HG03108 (cell line): ENCODE data around the gene MTM1.

Source experiments
- ATAC-seq: cut with Tn5 transposase; IDR thresholded peaks from one replicate; pipeline ENCODE4 v1.9.1; 2021; ENCODE audit warnings: moderate library complexity; ENCODE audit not compliant: unreplicated experiment

MTM1 gene

GRCh38 chrX:150548251-150548650 is 20.2 kb upstream of the MTM1 start:
- ATAC-seq = no peak

- ATAC-seq = no peak
Measured at GRCh38 chrX:150548684-150549083, 19.7 kb upstream of the MTM1 start.

DNA sequence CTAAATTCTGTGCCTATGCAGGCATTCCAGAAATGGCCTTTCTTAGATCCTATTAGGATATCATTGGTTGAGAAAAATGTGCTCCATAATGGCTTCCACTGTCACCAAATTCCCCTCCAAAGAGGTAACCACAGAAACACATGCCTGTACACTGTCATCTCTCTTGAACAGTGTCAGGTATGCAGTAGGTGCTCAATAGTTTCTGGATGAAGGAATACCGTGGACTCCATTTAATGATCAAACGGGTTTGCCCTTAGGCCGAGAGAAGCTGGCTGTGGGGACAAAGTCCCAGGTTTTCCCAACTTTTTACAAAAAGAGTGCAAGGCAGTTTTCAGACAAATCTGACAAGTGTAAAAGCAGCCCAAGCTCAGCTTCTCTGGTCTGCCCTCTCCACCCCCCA is 16.5 kb upstream of the MTM1 start:
- ATAC-seq = no peak

- ATAC-seq = no peak
Measured at GRCh38 chrX:150558424-150558823, 10.0 kb upstream of the MTM1 start.

GRCh38 chrX:150564838-150565237 is 3.6 kb upstream of the MTM1 start:
- ATAC-seq = no peak

DNA sequence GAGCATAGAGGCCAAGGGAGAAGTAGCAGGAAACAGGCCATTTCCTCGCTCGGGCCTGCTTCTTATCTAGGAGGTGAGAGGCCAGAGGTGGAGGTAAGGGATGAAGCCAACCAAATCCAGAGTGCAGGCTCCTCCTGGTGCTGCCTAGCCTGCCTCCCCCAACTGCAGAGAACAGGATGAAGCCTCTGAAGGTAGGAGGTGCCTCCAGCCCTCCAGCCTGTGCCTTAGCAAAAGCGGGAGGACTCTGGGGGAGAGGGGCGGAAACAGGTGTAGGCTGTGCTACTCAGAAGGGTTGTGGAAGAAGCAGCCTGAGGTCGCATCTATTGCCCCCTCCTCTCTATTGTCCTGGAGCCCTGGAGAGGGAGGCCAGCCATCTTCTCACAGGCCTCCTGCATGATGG is 2.9 kb upstream of the MTM1 start:
- ATAC-seq = no peak

DNA sequence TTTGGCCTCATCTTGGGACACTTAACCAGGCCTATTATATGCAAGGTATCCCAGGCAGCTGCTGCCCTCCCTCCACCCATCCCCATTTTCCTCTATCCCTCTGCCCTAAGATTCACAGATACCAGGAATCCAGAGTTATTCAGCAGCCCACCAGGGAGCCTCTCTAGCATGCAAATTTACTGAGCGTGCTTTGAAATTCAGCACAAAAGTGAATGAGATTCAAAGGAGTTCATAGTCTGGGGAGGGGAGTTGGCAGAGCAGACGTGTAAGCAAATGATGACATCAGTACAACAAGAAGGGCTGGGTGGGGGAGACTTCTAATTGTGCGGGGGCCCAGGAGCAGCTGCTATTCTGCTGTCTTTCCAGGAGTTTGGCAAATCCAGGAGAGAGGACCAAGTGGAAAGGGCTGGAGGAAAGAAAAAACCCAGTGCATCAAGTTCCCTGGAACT is 1.7 kb upstream of the MTM1 start:
- ATAC-seq = no peak

- no peak for ATAC-seq
Measured at GRCh38 chrX:150567645-150568319, 639 bp upstream of the MTM1 start.

GRCh38 chrX:150569155-150569477 is 695 bp downstream of the MTM1 start:
- peak; percentile 11 for ATAC-seq

GRCh38 chrX:150570512-150570911 is 2.1 kb downstream of the MTM1 start:
- peak; percentile 17 for ATAC-seq

GRCh38 chrX:150572206-150572605 is 3.8 kb downstream of the MTM1 start:
- ATAC-seq = no peak

DNA sequence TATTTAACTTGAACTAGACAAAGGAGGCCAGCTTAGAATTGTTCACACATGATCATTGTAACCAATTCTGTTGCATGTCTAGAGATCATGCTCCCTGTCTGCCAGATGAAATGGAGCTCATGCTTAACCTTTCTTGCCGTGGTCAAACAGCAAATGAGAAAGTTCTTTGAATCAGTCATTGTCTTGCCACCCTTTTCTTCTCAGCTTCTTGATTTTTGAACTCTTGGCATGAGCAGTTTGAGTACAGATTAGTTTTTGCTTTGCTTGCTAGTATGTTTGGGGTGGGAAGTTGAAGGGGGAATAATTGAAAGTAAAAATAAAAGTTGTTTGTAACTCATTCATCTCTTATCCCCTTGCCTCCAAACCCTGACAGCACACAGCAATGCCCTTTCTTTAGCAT is 4.7 kb downstream of the MTM1 start:
- no peak for ATAC-seq

GRCh38 chrX:150573702-150574101 is 5.3 kb downstream of the MTM1 start:
- ATAC-seq = peak; percentile 31

- peak; percentile 57 for ATAC-seq
Measured at GRCh38 chrX:150574559-150575418, 6.4 kb downstream of the MTM1 start.

- ATAC-seq = no peak
Measured at GRCh38 chrX:150575419-150575814, 7.0 kb downstream of the MTM1 start.

- no peak for ATAC-seq
Measured at GRCh38 chrX:150577174-150577573, 8.8 kb downstream of the MTM1 start.

- ATAC-seq = no peak
Measured at GRCh38 chrX:150581093-150581775, 12.8 kb downstream of the MTM1 start.

- no peak for ATAC-seq
Measured at GRCh38 chrX:150582338-150582948, 14.0 kb downstream of the MTM1 start.

DNA sequence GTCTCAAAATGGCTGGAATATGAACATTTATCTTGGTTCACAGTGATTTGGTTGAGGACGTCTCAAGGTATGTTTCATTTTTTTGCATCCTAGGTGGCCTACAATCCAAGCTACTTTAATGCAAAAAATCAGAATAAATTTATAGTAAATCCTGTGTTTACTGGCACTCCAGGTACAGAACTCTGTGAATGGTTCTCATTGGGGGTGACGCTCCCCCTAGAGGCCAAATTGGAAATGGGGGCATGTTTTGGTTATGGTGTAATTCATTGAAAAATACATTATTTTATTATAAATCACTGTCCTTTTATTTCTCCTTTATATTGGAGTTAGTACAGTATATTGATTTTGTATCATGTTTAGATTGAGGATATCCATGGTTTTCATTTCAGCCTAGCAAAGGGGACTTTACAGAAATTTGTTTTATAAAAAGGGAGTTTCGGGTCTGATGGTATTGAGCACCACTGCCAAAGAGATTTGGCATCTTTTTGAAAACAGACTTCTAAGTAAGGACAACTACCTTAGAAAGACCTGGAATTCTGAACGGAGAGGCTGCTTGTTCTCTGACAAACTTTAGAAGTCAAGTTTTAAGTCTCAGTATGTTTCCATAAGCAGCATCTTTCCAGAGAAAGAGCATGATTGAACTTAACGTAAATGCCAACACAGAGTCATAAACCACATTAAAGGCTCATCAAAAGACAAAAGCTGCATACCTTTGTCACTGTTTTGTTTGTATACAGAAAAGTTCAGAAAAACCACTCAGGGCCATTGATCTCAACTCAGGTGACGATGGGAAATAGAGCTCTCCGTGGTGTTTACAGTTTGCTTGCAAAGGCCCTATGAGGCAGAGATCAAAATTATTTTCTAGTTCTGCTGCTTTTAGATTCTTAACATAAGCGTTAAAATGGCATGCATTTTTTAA is 19.4 kb downstream of the MTM1 start:
- ATAC-seq = no peak

DNA sequence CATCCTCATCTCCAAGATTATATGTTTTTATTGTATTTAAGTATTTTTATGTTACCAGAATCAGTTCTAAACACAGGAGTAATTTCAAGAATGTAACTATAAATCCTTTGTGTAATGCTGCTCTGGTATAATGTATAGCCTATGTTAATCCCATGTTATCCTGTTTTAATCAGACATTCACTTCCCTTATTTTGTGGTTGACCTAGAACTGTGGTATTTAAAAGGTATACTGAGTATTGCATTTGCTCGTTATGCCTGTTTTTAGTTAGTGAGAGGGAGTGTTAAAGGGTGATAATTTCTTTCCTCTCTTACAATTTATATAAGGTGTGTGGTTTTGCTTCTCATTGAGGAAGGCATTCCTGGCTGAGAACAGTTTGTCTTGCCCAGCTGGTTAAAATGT is 26.2 kb downstream of the MTM1 start:
- no peak for ATAC-seq
